Measurements from ENCODE around the gene RPS6KA4.
"Not testable (repeated sequence)": the region's sequence is repeated elsewhere in the genome, so short reads cannot be mapped to it uniquely, and the experiment has no call there.

RPS6KA4 gene

DNA sequence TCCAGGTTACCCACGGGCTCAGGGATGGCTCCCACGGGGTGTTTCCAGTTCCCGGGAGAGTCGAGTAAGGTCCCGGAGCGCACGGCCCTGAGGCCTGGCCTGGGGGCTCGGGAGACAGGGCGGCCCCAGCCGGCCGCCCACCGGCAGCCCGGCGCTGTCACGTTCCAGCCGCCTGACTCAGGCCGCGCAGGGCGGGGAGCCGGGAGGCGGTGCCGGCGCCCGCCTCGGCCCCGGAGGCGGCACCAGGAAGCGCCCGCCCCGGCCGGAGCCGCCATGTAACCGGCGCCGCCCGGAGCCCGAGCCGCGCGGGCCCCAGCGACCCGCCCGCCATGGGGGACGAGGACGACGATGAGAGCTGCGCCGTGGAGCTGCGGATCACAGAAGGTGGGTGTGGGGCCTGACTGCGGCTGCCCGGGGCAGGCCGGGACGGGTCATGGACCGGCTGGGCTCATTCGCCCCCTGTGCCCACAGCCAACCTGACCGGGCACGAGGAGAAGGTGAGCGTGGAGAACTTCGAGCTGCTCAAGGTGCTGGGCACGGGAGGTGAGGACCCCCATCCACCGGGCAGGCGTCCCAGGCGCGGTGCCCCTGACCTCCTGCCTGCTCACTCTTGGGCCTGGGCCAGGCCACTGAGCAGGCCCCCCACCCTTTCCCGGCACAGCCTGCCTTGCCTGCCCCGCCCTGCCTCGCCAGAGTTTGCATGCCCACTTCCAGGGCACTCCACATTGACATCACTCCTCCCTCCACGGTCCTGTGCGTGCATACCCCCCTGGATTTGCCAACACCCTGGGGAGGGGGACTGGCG, at the start of gene RPS6KA4:
RPS6KA4 (plus strand) TSS at position 256 of the 805 bp plus-strand sequence; CDS start at position 330, 74 bp downstream.
- peak; percentile 73 for DNase-seq (ENCODE audit: low spot score)

DNA sequence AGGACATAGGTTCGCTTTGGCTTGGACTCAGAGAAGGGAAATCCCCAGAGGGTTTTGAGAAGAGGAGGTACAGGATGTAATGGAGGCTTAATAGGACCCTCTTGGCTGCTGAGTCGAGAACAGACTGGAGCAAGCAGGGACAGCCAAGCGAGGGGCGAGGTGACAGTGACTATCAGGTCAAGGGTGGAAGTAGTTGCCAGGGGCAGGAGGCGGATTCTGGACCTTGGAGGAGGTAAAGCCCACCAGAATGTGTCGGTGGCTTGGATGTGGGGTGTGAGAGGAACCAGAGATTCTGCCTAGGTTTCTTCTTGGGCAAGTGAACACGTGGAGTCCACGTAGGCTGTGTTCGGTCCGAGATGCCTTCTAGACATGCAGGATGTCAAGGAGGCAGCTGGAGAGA, 46.0 kb upstream of the RPS6KA4 start:
- no peak for DNase-seq (ENCODE audit: low spot score)

DNA sequence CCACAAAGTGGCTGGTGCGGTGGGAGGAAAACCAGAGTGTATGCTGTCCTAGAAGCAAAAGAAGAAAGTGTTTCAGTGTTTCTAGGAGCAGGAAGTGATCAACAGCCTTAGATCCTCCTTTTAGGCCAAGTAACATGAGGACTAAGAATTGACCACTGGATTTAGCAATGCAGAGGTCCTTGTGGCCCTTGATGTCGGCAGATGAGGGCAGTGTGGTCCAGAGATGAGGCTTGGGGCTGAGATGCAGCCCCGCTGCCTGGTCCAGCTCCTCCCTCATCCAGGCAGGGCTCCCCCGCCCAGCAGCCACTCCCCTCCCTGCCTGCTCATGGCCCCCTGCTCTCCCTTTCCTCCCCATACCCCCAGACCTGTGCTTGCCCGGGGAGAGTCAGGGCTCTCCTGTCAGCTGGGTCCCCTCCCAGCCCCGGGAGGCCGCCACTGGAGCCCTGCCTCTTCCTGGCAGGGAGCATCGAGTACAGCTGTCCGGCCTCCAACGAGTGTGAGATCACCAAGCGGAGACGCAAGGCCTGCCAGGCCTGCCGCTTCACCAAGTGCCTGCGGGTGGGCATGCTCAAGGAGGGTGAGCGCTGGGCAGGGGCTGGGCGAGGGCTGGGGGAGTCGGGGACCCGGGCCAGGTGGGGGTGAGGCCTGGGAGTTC, 45.3 kb upstream of the RPS6KA4 start:
- no peak for DNase-seq (ENCODE audit: low spot score)

DNA sequence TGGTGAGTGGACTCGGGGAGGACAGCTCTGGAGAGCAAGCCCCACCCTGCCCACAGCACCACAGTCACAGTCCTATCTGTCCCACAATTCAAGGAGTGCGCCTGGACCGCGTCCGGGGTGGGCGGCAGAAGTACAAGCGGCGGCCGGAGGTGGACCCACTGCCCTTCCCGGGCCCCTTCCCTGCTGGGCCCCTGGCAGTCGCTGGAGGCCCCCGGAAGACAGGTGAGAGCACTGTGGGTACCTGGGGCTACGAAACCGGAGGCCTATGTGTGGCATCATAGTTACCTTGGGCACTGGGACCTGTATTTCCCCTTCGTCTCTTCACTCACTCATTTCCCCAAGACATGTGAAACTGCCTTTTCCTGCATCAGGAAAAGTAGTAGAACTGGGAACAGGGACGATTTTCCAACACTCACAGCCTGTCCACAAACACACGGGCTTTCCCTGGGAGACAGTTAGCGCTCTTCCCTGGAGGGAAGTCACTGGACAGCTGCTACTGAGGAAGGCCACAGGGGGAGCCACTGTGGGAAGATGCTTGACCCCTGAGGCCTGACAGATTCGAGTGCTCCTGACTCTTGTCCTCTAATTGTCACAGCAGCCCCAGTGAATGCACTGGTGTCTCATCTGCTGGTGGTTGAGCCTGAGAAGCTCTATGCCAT, 44.7 kb upstream of the RPS6KA4 start:
- DNase-seq (ENCODE audit: low spot score) = no peak

DNA sequence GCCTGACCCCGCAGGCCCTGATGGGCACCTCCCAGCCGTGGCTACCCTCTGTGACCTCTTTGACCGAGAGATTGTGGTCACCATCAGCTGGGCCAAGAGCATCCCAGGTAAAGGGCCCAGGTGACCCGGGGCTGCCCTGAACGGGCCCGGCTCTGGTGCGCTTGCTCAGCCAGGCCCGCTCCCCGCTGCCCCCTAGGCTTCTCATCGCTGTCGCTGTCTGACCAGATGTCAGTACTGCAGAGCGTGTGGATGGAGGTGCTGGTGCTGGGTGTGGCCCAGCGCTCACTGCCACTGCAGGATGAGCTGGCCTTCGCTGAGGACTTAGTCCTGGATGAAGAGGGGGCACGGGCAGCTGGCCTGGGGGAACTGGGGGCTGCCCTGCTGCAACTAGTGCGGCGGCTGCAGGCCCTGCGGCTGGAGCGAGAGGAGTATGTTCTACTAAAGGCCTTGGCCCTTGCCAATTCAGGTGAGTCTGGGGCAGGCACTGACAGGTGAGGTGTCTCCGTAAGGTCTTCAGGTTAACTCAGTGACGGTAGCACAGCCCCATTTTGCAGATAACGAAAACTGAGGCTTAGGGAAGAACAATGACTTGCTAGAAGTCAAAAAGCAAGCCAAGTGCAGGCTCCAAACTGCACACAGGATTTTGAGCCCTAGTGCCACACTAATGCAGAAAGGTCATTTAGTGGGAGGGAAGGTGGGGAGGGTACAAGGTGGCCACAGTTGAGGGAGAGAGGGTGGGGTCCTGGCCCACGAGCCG, 44.0 kb upstream of the RPS6KA4 start:
- no peak for DNase-seq (ENCODE audit: low spot score)

DNA sequence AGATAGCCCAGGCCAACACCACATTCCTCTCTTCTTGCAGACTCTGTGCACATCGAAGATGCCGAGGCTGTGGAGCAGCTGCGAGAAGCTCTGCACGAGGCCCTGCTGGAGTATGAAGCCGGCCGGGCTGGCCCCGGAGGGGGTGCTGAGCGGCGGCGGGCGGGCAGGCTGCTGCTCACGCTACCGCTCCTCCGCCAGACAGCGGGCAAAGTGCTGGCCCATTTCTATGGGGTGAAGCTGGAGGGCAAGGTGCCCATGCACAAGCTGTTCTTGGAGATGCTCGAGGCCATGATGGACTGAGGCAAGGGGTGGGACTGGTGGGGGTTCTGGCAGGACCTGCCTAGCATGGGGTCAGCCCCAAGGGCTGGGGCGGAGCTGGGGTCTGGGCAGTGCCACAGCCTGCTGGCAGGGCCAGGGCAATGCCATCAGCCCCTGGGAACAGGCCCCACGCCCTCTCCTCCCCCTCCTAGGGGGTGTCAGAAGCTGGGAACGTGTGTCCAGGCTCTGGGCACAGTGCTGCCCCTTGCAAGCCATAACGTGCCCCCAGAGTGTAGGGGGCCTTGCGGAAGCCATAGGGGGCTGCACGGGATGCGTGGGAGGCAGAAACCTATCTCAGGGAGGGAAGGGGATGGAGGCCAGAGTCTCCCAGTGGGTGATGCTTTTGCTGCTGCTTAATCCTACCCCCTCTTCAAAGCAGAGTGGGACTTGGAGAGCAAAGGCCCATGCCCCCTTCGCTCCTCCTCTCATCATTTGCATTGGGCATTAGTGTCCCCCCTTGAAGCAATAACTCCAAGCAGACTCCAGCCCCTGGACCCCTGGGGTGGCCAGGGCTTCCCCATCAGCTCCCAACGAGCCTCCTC, 43.1 kb upstream of the RPS6KA4 start:
- DNase-seq (ENCODE audit: low spot score) = not testable (repeated sequence)

DNA sequence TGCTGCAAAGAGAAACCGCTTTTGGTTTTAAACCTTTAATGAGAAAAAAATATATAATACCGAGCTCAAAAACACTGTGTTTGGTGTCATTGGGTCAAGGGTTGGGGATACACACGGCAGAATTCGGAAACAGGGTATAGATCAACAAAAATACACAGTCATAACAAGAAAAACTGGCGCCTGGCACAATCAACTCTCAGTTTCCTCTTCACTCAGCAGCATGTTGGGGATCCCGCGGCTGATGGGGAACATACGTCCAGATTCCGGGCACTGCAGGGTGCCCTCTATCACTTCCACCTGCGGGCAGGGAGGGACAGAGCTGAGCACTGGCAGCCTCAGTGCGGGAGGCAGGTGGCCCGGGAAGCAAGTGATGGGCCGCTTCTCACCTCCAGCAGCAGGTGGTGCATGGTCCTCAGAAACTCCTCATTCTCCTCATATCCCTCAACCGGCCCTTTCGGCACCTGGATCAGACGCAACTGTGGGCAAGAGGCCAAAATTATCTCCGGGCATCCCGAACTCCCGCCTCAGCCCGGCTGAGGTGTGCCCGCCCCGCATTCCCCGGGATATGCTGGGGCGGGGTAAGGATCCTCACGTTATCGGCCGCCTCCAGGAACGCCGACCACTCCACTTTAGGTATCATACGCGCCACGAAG, 42.2 kb upstream of the RPS6KA4 start:
- DNase-seq (ENCODE audit: low spot score) = no peak

DNA sequence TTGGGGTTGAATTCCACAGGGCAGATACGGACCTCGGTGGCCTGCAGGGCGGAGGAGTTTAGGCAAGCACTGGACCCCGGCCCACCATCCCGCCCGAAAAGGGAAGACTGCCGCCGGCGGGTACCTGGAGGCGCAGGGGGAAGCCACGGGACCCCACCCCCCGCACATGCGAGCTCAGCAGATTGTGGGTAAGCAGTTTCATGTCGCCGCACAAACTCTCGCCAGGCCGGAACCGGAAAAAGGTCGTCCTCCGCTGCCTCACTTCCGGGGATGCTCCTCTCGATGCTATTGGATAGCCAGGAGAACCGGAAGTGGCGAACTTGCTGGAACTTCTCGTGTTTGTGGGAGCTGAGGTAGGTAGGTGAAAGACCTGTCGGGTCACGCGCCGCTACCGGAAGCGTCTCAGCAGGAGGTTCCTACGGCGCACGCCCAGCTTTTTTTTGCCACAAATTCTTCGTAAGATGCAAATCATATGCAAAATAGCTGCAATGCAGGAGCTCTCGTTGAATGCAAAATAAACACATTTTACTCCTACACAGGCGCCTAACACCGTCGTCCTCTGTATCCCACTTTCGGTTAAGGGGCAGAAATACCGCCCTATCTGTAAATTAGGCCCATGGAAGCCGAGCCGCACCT, 41.5 kb upstream of the RPS6KA4 start, which contains the start of gene TRMT112:
TRMT112 (minus strand) TSS at position 235 of the 636 bp plus-strand sequence; CDS start at position 202, 33 bp downstream.
- peak; percentile 98 for DNase-seq (ENCODE audit: low spot score)

DNA sequence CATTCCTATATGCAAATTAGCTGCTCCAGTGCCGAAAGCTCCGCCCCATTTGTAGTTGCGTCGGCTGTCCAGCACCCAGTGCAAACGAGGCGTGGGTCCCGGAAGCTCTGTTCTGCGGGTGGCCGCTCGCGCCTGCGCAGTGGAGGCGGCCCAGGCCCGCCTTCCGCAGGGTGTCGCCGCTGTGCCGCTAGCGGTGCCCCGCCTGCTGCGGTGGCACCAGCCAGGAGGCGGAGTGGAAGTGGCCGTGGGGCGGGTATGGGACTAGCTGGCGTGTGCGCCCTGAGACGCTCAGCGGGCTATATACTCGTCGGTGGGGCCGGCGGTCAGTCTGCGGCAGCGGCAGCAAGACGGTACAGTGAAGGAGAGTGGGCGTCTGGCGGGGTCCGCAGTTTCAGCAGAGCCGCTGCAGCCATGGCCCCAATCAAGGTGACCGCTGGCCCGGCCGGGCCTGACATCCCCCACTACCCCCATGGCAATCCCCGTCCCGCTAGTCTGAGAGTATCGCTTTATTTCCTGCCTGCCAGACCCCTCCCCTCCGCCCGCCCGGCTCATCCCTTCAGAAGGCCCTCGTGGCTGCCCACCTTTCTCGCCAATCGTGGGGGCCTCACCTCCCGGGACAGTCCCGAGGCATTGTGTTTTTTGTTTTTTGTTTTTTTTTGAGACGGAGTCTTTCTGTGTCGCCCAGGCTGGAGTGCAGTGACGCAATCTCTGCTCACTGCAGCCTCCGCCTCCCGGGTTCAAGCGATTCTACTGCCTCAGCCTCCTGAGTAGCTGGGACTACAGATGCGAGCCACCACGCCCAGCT, 40.8 kb upstream of the RPS6KA4 start, which contains the start of gene PRDX5:
PRDX5 (plus strand) TSS at position 161 of the 805 bp plus-strand sequence; CDS start at position 256, 95 bp downstream.
- peak; percentile 99 for DNase-seq (ENCODE audit: low spot score)

DNA sequence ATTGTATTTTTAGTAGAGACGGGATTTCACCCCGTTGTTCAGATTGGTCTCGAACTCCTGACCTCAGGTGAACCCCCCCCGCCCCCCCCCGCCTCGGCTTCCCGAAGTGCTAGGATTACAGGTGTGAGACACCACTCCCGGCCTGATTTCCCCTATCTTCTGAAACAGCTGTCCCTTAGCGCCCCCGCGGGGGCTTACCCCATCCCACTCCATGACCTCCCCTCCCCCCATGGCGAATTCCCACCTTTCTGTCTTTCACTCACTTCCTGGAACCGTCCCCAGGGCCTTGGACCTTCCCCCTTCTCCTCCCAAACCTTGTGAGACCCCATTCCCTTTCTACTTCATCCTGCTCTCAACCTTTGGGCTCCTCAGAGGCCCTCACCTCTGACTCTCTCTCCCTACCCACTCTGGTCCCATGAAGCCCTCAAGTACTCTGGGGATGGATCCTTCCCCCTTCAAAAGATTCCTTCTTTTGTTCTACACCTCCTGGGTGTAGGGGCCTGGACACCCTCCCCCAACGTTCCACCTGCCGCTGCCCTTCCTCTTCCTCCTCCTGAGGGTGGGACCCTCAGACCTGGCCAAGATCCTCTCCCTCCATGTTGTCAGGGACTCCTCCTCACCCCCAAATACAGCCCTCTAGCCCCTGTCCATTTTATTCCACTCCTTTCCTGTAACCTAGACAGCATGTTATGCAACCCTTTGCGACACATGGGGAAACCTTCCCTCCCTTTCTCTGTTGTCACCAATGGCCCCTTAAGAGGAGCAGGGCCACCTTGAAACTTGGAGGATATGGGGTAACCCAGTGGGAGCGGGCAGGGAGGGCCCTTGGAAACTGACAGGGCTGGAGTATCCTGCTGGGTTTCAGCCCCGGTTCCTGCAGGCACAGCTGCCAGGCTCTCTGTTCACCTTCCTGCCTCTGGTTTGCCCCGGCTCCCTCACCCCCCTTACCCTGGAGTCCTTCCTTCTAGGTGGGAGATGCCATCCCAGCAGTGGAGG, 39.9 kb upstream of the RPS6KA4 start:
- no peak for DNase-seq (ENCODE audit: low spot score)

DNA sequence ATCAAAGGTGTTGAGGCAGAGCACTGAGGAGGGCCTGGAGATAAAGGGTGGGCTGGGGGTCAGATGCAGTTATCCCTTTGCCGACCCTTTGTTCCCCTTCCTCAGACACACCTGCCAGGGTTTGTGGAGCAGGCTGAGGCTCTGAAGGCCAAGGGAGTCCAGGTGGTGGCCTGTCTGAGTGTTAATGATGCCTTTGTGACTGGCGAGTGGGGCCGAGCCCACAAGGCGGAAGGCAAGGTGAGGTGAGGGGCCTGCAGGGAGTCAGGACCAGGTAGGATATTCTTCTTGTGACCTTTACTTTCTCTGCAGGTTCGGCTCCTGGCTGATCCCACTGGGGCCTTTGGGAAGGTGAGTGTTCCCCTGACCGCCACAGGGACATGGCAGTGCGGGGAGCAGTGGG, 38.4 kb upstream of the RPS6KA4 start:
- no peak for DNase-seq (ENCODE audit: low spot score)

DNA sequence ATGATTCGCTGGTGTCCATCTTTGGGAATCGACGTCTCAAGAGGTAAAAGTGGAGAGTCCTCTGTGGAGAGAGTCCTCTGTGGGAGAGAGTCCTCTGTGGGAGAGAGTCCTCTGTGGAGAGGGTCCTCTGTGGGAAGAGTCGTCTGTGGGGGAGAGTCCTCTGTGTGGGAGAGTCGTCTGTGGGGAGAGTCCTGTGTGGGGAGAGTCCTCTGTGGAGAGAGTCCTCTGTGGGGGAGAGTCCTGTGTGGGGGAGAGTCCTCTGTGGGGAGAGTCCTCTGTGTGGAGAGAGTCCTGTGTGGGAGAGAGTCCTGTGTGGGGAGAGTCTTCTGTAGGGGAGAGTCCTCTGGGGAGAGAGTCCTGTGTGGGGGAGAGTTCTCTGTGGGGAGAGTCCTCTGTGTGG, 37.9 kb upstream of the RPS6KA4 start:
- DNase-seq (ENCODE audit: low spot score) = no peak

DNA sequence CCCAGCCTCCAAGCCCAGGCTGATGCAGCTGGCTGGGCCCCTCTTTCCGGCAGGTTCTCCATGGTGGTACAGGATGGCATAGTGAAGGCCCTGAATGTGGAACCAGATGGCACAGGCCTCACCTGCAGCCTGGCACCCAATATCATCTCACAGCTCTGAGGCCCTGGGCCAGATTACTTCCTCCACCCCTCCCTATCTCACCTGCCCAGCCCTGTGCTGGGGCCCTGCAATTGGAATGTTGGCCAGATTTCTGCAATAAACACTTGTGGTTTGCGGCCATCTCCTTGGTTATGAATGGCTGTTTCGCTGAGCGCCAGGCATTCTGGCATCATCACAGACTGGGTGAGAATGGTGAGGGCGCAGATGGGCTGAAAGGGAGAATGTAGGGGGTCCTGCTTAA, 37.4 kb upstream of the RPS6KA4 start:
- no peak for DNase-seq (ENCODE audit: low spot score)

DNA sequence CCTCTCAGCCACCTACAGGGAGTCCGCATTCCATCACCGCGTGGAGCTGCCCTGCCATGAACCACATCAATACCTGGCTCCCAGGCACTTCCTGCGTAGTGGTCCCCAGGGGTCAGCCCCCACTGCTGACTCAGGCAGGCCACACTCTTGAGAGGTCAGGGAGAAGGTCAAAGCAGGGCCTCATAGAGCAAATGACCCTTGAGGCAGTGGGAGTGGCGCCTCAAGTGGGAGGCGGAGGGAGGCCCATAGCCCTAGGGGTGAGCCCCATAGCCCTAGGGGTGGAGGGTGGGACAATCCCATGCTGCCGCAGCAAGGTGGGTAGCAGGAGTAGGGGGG, 36.1 kb upstream of the RPS6KA4 start:
- DNase-seq (ENCODE audit: low spot score) = no peak

DNA sequence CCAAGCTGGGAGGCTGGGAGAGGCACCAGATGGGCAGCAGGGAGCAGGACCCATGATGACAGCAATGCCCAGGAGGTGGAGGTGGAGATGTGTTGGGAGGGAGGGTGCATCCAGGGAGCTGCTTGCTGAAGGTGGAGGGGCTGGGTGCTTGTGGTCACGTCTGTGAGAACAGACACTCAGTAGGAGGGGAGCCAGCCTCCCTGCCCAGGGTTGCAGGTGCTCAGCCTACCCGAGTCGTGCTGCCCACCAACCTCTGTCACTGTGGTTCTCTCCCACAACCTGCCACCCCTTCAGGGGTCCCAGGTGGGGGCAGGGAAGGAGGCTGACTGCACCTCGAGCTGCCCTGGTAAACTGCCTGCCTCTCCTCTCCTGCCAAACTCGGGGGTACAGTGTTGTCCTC, 35.6 kb upstream of the RPS6KA4 start:
- no peak for DNase-seq (ENCODE audit: low spot score)

DNA sequence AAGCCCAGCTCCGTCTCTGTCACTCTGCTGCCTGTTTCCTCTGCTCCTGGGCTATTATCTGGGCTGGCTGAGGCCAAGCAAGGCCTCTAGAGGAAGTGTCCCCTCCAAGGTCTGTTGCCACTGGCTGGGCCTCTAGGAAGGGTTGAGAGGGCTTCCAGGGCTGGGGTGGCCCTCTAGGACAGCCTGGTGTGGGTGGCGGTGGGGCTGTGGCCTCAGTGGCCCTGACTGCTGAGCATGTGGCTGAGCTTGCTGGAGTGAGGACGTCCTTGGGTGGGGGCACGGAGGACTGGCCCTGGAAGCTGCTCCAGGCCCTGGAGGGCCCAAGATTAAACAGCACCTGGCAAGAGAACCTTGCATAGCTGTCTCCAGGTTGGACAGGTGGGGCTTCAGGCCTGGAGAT, 35.0 kb upstream of the RPS6KA4 start:
- DNase-seq (ENCODE audit: low spot score) = not testable (repeated sequence)

DNA sequence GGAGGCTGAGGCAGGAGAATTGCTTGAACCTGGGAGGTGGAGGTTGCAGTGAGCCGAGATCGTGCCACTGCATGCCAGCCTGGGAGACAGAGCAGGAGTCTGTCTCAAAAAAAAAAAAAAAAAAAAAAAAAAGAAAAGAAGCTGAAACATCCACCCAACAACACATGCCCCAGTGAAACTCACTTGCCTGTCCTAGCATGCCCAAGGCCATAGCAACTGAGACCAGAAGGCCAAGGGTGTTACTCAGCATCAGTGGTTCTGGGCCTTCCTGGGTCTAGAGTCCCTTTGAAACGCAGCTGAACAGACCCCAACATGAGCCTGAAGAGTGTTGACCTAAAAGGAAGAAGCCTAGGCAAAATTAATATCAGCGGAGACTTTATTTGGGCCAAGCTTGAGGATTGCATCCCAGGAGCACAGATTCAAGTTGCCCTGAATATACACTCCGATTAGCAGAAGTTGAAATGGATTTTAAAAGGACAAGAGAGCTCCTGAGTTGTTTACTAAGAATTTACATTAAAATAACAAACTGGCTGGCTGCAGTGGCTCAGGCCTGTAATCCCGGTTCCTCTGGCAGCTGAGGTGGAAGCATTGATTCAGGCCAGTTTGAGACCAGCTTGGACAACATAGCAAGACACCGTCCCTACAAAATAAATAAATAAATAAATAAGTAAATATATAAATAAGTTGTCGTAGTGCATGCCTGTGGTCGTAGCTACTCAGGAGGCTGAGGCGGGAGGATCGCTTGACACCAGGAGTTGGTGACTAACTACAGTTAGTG, 34.1 kb upstream of the RPS6KA4 start:
- DNase-seq (ENCODE audit: low spot score) = no peak
